ENCODE results near the gene VILL. TPM values are rescaled to one million over a fixed set of nuclear protein-coding genes. Genes with fewer than 3 reads are reported as not detected.

Gene VILL
- polyA plus RNA-seq, 1 of the 3 experiments (the other 2 are of a cell fraction): 8.8 TPM

DNA sequence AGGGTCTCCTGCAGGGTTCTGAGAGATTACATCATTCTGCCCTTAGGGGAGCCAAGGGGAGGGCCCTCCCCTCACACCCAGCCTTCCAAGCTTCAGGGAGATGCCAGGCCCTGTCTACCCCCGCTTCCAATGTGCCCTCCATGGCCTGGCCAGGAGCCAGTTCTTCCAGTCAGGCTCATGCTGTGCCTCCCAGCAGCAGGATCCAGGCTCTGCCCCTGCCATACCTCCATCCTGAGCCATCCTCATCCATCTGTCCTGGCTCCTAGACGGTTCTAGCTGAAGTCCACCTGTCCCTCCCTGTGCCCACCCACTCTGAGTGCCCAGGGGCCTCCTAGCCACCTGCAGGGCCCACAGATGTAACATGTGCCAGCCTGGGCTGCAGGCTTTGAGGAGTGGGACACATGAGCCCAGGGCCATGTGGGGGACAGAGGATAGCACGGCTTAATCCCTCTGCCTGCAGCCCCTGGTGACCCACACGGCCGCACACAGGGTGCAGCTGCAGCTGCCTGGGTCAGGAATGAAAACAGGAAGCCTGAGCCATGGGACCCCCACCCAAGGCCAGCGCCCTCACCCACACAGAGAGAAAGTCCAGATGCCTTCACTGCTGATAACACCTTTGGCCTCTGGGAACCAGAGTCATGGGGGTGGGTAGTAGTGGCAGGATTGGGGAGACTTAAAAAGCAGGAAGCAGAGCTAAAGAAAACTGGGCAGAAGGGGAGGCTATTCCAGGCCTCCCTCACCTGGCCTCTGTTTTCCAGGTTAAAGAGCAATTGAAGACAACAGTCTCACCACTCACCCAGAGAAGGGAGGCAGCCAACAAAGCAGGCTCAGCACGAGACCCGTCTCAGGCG lies 27.1 kb downstream of the VILL start:
- TF ChIP-seq RAD21 (IDR thresholded peaks at IDR 0.05; ENCODE audit: low read length) (no peak), EP300 (IDR thresholded peaks at IDR 0.05; ENCODE audit: borderline replicate concordance in 1 of 2, low read depth in 1 of 2, low read length in 1 of 2) (peak in 1 of 2 experiments; percentile 50; a peak in 1 of 4 replicates), JUND (IDR thresholded peaks at IDR 0.05) (no peak), GATA2 (CRISPR knock-in tag; IDR thresholded peaks at IDR 0.05) (peak; percentile 40; the same call in 1 of the 2 replicates), EZH2phosphoT487 (IDR thresholded peaks at IDR 0.05; ENCODE audit: borderline replicate concordance, low read depth) (no peak), YY1 (IDR thresholded peaks at IDR 0.05; ENCODE audit: low read depth) (no peak)
- Histone ChIP-seq H3K9ac (no peak overlapping the region), H3K4me2 (no peak overlapping the region), H3K9me3 (no peaks in the 10 kb centered on the region), H3K36me3 (replicated peaks in 1 of 2; ENCODE audit: control insufficient read depth in 1 of 2, insufficient read depth in 2 of 2, low read length in 1 of 2) (peaks cover 13 to 32% of the 10 kb centered on the region in 2 experiments), H3K27ac (ENCODE audit: low read depth in 2 of 2, low read length in 1 of 2) (peak overlapping the region in 1 of 2 experiments; percentile 40; a peak in 2 of 4 replicates), H3K27me3 (ENCODE audit: insufficient read depth) (no peaks in the 10 kb centered on the region), H3K4me3 (ENCODE audit: low read depth in 2 of 2, low read length in 1 of 2) (no peak overlapping the region), H3K79me2 (ENCODE audit: insufficient read depth) (peaks cover 4% of the 10 kb centered on the region; the same call in 1 of the 2 replicates), H3F3A (replicated peaks; ENCODE audit: insufficient read depth) (peaks cover 8% of the 10 kb centered on the region), H3K4me1 (ENCODE audit: control insufficient read depth in 1 of 2, insufficient read depth in 2 of 2, low read depth in 1 of 2, low read length in 1 of 2) (peaks cover 0 to 30% of the 10 kb centered on the region in 2 experiments; a peak in 1 of 4 replicates), H3K9me2 (no peaks in the 10 kb centered on the region), H4K20me1 (ENCODE audit: insufficient read depth) (no peaks in the 10 kb centered on the region), H2AFZ (ENCODE audit: low read depth) (no peak overlapping the region)
- WGBS (ENCODE audit: low lambda C conversion rate): 58% methylated on average over 3 of the region's 9 CpGs
- POLR2A ChIA-PET: interaction anchor here (1.6 kb wide), 1 partner anchor 12 kb away, joined by 4 read pairs; the partner anchor contains the start of gene PLCD1
- DNase-seq: peak; percentile 69
- CTCF ChIA-PET: interaction anchor here (0.9 to 5.3 kb wide), 4 partner anchors 14 to 163 kb away, joined by 3 to 27 read pairs (median 4); no protein-coding TSS in a partner anchor

DNA sequence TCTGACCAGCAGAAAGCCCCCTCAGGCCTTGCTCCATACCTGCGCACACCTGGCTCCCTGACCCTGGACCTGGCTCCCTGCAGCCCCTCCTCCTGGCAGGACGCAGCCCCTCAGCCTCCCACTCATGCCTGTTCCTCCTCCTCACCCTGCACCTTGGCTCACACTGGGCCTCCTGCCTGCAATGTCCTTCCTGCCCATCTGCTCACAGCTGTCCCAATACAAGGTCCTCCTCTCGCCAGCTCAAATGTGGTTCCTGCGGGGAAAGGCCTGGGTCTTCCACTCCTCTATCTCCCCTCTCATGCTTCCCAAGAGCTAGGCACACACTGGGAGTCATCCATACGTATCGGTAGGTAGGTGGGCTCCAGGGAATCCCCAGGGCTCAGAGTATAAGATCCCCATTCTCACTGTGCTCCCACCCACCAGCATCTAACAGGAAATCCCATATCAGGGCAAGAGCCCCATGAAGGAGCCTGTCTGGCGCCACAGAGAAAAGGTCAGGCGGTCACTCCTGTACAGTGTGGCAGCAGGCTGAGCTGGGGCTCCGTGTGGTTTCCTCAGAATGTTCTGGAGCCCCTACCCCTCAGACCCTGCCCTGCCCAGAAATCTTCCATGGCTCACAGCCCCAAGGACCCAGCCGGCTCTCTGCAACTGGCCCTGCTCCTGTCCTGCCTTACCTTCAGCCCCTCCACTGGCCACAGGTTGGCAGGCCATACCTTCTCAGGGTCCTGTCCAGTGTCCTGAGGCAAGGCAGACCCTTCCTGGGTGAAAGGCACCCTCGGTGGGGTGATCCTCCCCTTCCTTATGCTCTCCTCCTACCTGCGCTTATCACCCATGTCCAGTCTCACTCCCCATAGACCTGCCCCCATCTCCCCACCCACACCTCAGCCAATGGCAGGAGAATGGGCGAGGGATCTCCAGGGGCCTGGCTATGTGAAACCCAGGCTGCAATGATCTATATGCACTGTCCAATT lies 28.0 kb downstream of the VILL start:
- Histone ChIP-seq H3K36me3 (replicated peaks in 1 of 2; ENCODE audit: control insufficient read depth in 1 of 2, insufficient read depth in 2 of 2, low read length in 1 of 2) (peaks cover 13 to 32% of the 10 kb centered on the region in 2 experiments), H3K27me3 (ENCODE audit: insufficient read depth) (no peaks in the 10 kb centered on the region), H3K4me2 (no peak overlapping the region), H3F3A (replicated peaks; ENCODE audit: insufficient read depth) (peaks cover 8% of the 10 kb centered on the region), H3K9ac (no peak overlapping the region), H3K9me2 (no peaks in the 10 kb centered on the region), H3K4me3 (ENCODE audit: low read depth in 2 of 2, low read length in 1 of 2) (no peak overlapping the region), H3K9me3 (no peaks in the 10 kb centered on the region), H3K79me2 (ENCODE audit: insufficient read depth) (peaks cover 6% of the 10 kb centered on the region; the same call in 1 of the 2 replicates), H4K20me1 (ENCODE audit: insufficient read depth) (no peaks in the 10 kb centered on the region), H2AFZ (ENCODE audit: low read depth) (no peak overlapping the region), H3K27ac (ENCODE audit: low read depth in 2 of 2, low read length in 1 of 2) (peak overlapping the region in 1 of 2 experiments; percentile 39; a peak in 1 of 4 replicates), H3K4me1 (ENCODE audit: control insufficient read depth in 1 of 2, insufficient read depth in 2 of 2, low read depth in 1 of 2, low read length in 1 of 2) (peaks cover 0 to 38% of the 10 kb centered on the region in 2 experiments; a peak in 1 of 4 replicates)
- CTCF ChIA-PET: interaction anchor here (1.1 to 5.3 kb wide), 2 partner anchors 15 to 22 kb away, joined by 3 to 27 read pairs; no protein-coding TSS in a partner anchor
- no peak for DNase-seq
- POLR2A ChIA-PET: interaction anchor here (1.6 kb wide), 1 partner anchor 11 kb away, joined by 4 read pairs; the partner anchor contains the start of gene PLCD1
- WGBS (ENCODE audit: low lambda C conversion rate): 94% methylated on average over 8 of the region's 13 CpGs
- TF ChIP-seq TEAD4 (IDR thresholded peaks at IDR 0.05; ENCODE audit: borderline replicate concordance, insufficient read depth): no peak
- TF ChIP-seq MXI1 (IDR thresholded peaks at IDR 0.05; ENCODE audit: low read depth, low read length): no peak
- TF ChIP-seq YY1 (IDR thresholded peaks at IDR 0.05; ENCODE audit: low read depth): no peak
- TF ChIP-seq, protein P1, sequence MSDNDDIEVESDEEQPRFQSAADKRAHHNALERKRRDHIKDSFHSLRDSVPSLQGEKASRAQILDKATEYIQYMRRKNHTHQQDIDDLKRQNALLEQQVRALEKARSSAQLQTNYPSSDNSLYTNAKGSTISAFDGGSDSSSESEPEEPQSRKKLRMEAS (IDR thresholded peaks at IDR 0.05; ENCODE audit: low read depth): no peak
- TF ChIP-seq, protein P2, sequence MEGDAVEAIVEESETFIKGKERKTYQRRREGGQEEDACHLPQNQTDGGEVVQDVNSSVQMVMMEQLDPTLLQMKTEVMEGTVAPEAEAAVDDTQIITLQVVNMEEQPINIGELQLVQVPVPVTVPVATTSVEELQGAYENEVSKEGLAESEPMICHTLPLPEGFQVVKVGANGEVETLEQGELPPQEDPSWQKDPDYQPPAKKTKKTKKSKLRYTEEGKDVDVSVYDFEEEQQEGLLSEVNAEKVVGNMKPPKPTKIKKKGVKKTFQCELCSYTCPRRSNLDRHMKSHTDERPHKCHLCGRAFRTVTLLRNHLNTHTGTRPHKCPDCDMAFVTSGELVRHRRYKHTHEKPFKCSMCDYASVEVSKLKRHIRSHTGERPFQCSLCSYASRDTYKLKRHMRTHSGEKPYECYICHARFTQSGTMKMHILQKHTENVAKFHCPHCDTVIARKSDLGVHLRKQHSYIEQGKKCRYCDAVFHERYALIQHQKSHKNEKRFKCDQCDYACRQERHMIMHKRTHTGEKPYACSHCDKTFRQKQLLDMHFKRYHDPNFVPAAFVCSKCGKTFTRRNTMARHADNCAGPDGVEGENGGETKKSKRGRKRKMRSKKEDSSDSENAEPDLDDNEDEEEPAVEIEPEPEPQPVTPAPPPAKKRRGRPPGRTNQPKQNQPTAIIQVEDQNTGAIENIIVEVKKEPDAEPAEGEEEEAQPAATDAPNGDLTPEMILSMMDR (IDR thresholded peaks at IDR 0.05): no peak
- no peak for TF ChIP-seq FOSL2 (IDR thresholded peaks at IDR 0.05; ENCODE audit: borderline replicate concordance, low read depth)
- TF ChIP-seq, protein P3, sequence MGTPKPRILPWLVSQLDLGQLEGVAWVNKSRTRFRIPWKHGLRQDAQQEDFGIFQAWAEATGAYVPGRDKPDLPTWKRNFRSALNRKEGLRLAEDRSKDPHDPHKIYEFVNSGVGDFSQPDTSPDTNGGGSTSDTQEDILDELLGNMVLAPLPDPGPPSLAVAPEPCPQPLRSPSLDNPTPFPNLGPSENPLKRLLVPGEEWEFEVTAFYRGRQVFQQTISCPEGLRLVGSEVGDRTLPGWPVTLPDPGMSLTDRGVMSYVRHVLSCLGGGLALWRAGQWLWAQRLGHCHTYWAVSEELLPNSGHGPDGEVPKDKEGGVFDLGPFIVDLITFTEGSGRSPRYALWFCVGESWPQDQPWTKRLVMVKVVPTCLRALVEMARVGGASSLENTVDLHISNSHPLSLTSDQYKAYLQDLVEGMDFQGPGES (IDR thresholded peaks at IDR 0.05; ENCODE audit: low read depth, low read length): no peak
- TF ChIP-seq ELF1 (IDR thresholded peaks at IDR 0.05): no peak
- TF ChIP-seq, protein P4, sequence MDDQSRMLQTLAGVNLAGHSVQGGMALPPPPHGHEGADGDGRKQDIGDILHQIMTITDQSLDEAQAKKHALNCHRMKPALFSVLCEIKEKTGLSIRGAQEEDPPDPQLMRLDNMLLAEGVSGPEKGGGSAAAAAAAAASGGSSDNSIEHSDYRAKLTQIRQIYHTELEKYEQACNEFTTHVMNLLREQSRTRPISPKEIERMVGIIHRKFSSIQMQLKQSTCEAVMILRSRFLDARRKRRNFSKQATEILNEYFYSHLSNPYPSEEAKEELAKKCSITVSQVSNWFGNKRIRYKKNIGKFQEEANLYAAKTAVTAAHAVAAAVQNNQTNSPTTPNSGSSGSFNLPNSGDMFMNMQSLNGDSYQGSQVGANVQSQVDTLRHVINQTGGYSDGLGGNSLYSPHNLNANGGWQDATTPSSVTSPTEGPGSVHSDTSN (IDR thresholded peaks at IDR 0.05): no peak
- no peak for TF ChIP-seq RCOR1 (IDR thresholded peaks at IDR 0.05; ENCODE audit: low read length)
- no peak for TF ChIP-seq RXRA (IDR thresholded peaks at IDR 0.05; ENCODE audit: borderline replicate concordance, low read depth)
- no peak for TF ChIP-seq EZH2phosphoT487 (IDR thresholded peaks at IDR 0.05; ENCODE audit: borderline replicate concordance, low read depth)
- TF ChIP-seq, protein P5, sequence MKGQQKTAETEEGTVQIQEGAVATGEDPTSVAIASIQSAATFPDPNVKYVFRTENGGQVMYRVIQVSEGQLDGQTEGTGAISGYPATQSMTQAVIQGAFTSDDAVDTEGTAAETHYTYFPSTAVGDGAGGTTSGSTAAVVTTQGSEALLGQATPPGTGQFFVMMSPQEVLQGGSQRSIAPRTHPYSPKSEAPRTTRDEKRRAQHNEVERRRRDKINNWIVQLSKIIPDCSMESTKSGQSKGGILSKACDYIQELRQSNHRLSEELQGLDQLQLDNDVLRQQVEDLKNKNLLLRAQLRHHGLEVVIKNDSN (IDR thresholded peaks at IDR 0.05; ENCODE audit: borderline replicate concordance, low read depth): no peak
- TF ChIP-seq FOXJ3 (CRISPR knock-in tag; IDR thresholded peaks at IDR 0.05): no peak

Measured in SK-N-SH (cell line).